SK-N-SH (cell line): ENCODE measurements around the gene SPIB. TPM values are rescaled to one million over a fixed set of nuclear protein-coding genes. Genes with fewer than 3 reads are reported as not detected.

Source experiments
- CTCF ChIA-PET: fragments of 300-600, 350-600 bp; formaldehyde crosslinking; extraction: SDS; loops from one replicate; lab custom pipeline; 2021; lab: Yijun Ruan, JAX
- POLR2A ChIA-PET: fragments of 350-600 bp; sonication (Branson Sonifier 250); formaldehyde crosslinking; extraction: SDS; loops from one replicate; lab custom pipeline; 2020; ENCODE audit warnings: antibody characterized with exemption, inconsistent platforms; lab: Yijun Ruan, JAX
- DNase-seq: peaks from one replicate; pipeline ENCODE4 v3.0.0; 2012
- H2AFZ ChIP-seq: fragments of 200-600 bp; sonication (generic); 2 replicates; pipeline ENCODE4 v1.8.1; 2016; ENCODE audit warnings: antibody characterized with exemption, mild to moderate bottlenecking, low read depth
- H3F3A ChIP-seq: fragments of 200-600 bp; sonication (generic); replicated peaks from 2 replicates; pipeline ENCODE3; 2016; ENCODE audit warnings: antibody characterized with exemption, mild to moderate bottlenecking; ENCODE audit not compliant: insufficient read depth
- H3K27ac ChIP-seq, 2 experiments: fragments of 200-500 bp in 1 of 2; fragments of 200-600 bp in 1 of 2; sonication (Bioruptor generic) in 1 of 2; sonication (generic), shearing (Covaris generic) in 1 of 2; 2 replicates each; pipeline versions ENCODE4 v1.5.1 to v1.6.1; 2014 to 2016; ENCODE audit warnings: low read depth in 2 of 2, inconsistent platforms in 1 of 2, low read length in 1 of 2, mild to moderate bottlenecking in 1 of 2, mixed read lengths in 1 of 2
- H3K27me3 ChIP-seq: fragments of 200-600 bp; sonication (generic), shearing (Covaris generic); 2 replicates; pipeline ENCODE4 v1.6.1; 2016; ENCODE audit warnings: mixed run types; ENCODE audit not compliant: insufficient read depth
- H3K36me3 ChIP-seq, 2 experiments: fragments of 200-500 bp in 1 of 2; fragments of 200-600 bp in 1 of 2; sonication (Bioruptor generic) in 1 of 2; sonication (generic) in 1 of 2; replicated peaks in 1 of 2; 2 replicates each; pipeline versions ENCODE3 to v1.5.1; 2014 to 2016; ENCODE audit warnings: low read length in 1 of 2, mild to moderate bottlenecking in 1 of 2; ENCODE audit not compliant: insufficient read depth in 2 of 2, control insufficient read depth in 1 of 2
- H3K4me1 ChIP-seq, 2 experiments: fragments of 200-500 bp in 1 of 2; fragments of 200-600 bp in 1 of 2; sonication (Bioruptor generic) in 1 of 2; sonication (generic), shearing (Covaris generic) in 1 of 2; 2 replicates each; pipeline versions ENCODE4 v1.5.1 to v1.6.1; 2014 to 2016; ENCODE audit warnings: low read depth in 1 of 2, low read length in 1 of 2, mixed run types in 1 of 2; ENCODE audit not compliant: insufficient read depth in 2 of 2, control insufficient read depth in 1 of 2
- H3K4me2 ChIP-seq: fragments of 200-600 bp; sonication (generic), shearing (Covaris generic); 2 replicates; pipeline ENCODE4 v1.6.1; 2017; ENCODE audit warnings: mixed run types
- H3K4me3 ChIP-seq, 2 experiments: fragments of 200-500 bp in 1 of 2; fragments of 200-600 bp in 1 of 2; sonication (Bioruptor generic) in 1 of 2; sonication (generic), shearing (Covaris generic) in 1 of 2; 2 replicates each; pipeline versions ENCODE4 v1.5.1 to v1.8.1; 2014 to 2016; ENCODE audit warnings: low read depth in 2 of 2, inconsistent platforms in 1 of 2, low read length in 1 of 2, mild to moderate bottlenecking in 1 of 2, mixed read lengths in 1 of 2, moderate library complexity in 1 of 2
- H3K79me2 ChIP-seq: fragments of 200-600 bp; sonication (generic); 2 replicates; pipeline ENCODE4 v1.8.1; 2017; ENCODE audit warnings: mild to moderate bottlenecking; ENCODE audit not compliant: insufficient read depth
- H3K9ac ChIP-seq: fragments of 200-600 bp; sonication (generic); 2 replicates; pipeline ENCODE4 v1.6.1; 2017; ENCODE audit warnings: mixed run types
- H3K9me2 ChIP-seq: fragments of 200-600 bp; sonication (generic); 2 replicates; pipeline ENCODE4 v1.6.1; 2017; ENCODE audit warnings: mixed run types
- H3K9me3 ChIP-seq: fragments of 200-600 bp; sonication (generic); 2 replicates; pipeline ENCODE4 v1.6.1; 2017; ENCODE audit warnings: mixed run types, mild to moderate bottlenecking, moderate library complexity
- H4K20me1 ChIP-seq: fragments of 200-600 bp; sonication (generic); 2 replicates; pipeline ENCODE4 v1.6.1; 2017; ENCODE audit warnings: mild to moderate bottlenecking, mixed run types; ENCODE audit not compliant: insufficient read depth
- CHD2 ChIP-seq: fragments of 150-350 bp; IDR thresholded peaks from 2 replicates; pipeline ENCODE4 v1.6.1; 2018; ENCODE audit warnings: low read length; ENCODE audit not compliant: partially characterized antibody
- EP300 ChIP-seq, 2 experiments: IDR thresholded peaks; 2 replicates each; pipeline versions ENCODE4 v1.4.0 to v1.6.1; 2012; ENCODE audit warnings: borderline replicate concordance in 1 of 2, low read depth in 1 of 2, low read length in 1 of 2
- EZH2phosphoT487 ChIP-seq: fragments of 200-600 bp; sonication (generic); IDR thresholded peaks from 2 replicates; pipeline ENCODE4 v1.6.1; 2017; ENCODE audit warnings: low read depth, mixed run types, mild to moderate bottlenecking, antibody characterized with exemption, moderate library complexity, borderline replicate concordance
- FOSL2 ChIP-seq: IDR thresholded peaks from 2 replicates; pipeline ENCODE4 v1.4.0; 2012; ENCODE audit warnings: low read depth, mild to moderate bottlenecking, moderate library complexity, borderline replicate concordance
- FOXJ3 ChIP-seq: sonication (generic); formaldehyde crosslinking; IDR thresholded peaks from 2 replicates; pipeline ENCODE4 v1.5.1; 2020; ENCODE audit warnings: mild to moderate bottlenecking, missing genetic modification reagents
- GABPA ChIP-seq: IDR thresholded peaks from 2 replicates; pipeline ENCODE4 v1.4.0; 2012; ENCODE audit warnings: low read depth, mild to moderate bottlenecking
- MEF2A ChIP-seq: IDR thresholded peaks from 2 replicates; pipeline ENCODE4 v1.4.0; 2012; ENCODE audit warnings: low read depth, borderline replicate concordance
- NFIC ChIP-seq: IDR thresholded peaks from 2 replicates; pipeline ENCODE4 v1.4.0; 2012; ENCODE audit warnings: borderline replicate concordance
- POLR2AphosphoS5 ChIP-seq: IDR thresholded peaks from 2 replicates; pipeline ENCODE4 v1.6.1; 2012; ENCODE audit warnings: low read depth, low read length
- RXRA ChIP-seq: IDR thresholded peaks from 2 replicates; pipeline ENCODE4 v1.4.0; 2012; ENCODE audit warnings: low read depth, mild to moderate bottlenecking, borderline replicate concordance
- SIN3A ChIP-seq: IDR thresholded peaks from 2 replicates; pipeline ENCODE4 v1.6.1; 2012; ENCODE audit warnings: low read depth, mild to moderate bottlenecking, low read length, moderate library complexity, borderline replicate concordance
- SMC3 ChIP-seq: IDR thresholded peaks from 2 replicates; pipeline ENCODE4 v1.6.1; 2012; ENCODE audit warnings: low read depth, low read length, improper control_type of control experiment
- TAF1 ChIP-seq: IDR thresholded peaks from 2 replicates; pipeline ENCODE4 v1.6.1; 2012; ENCODE audit warnings: low read depth, mild to moderate bottlenecking, low read length, moderate library complexity, borderline replicate concordance
- TEAD4 ChIP-seq: IDR thresholded peaks from 2 replicates; pipeline ENCODE4 v1.4.0; 2012; ENCODE audit warnings: mild to moderate bottlenecking, borderline replicate concordance; ENCODE audit not compliant: insufficient read depth
- YY1 ChIP-seq: IDR thresholded peaks from 2 replicates; pipeline ENCODE4 v1.4.0; 2012; ENCODE audit warnings: low read depth, mild to moderate bottlenecking
- WGBS: methylation state at CpG from one replicate; pipeline ENCODE4 v1.1.6; 2017; ENCODE audit warnings: low lambda C conversion rate; 5-methylcytosine and 5-hydroxymethylcytosine counted together
- polyA plus RNA-seq, 3 experiments: library from polyadenylated mRNA; depleted of rRNA; stranded (reverse); fragments of >200 nt; gene quantifications; 2 replicates each; pipeline ENCODE4 v1.2.3, GENCODE V29; 2012
- TF ChIP-seq, protein P1 (sequence below): IDR thresholded peaks from 2 replicates; pipeline ENCODE4; 2012
- TF ChIP-seq, protein P2 (sequence below): IDR thresholded peaks from 2 replicates; pipeline ENCODE4 v1.4.0; 2012; ENCODE audit warnings: low read depth, borderline replicate concordance
- TF ChIP-seq, protein P3 (sequence below): IDR thresholded peaks from 2 replicates; pipeline ENCODE4 v1.4.0; 2012; ENCODE audit warnings: low read depth

The SPIB gene
- polyA plus RNA-seq, 1 of the 3 experiments (the other 2 are of a cell fraction) = not detected

DNA sequence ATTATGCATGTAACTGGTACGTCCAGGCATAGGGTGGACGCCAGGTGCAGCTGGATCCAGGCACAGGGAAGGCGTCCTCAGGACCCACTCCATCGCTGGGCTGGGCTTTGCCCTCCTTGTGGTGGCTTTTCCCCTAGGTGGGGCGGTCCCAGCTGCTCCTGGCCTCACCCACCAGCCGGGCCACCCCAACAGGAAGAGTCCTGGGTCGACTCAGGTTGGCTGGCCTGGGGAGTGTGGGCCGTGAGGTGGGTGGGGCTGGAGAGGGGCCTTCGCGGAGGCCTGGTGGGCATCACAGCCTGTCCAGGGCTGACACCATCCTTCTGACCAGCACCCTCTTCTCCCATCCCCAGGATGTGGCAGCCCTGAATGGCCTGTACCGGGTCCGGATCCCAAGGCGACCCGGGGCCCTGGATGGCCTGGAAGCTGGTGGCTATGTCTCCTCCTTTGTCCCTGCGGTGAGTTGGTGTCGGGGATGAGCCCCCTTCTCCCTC lies 61.1 kb downstream of the SPIB start:
- no peak overlapping the region for H3K27ac ChIP-seq
- no peaks in the 10 kb centered on the region for H3K27me3 ChIP-seq
- H3K79me2 ChIP-seq = peaks cover 16% of the 10 kb centered on the region
- TF ChIP-seq TEAD4 (no peak), FOSL2 (no peak), FOXJ3 (CRISPR knock-in tag) (no peak), RXRA (no peak), SIN3A (no peak)
- TF ChIP-seq, all 33 proteins: peak for 0
- H2AFZ ChIP-seq = no peak overlapping the region
- H3K4me3 ChIP-seq = no peak overlapping the region
- ChIA-PET CTCF (interaction anchor here (0.6 to 2.0 kb wide), 7 partner anchors 10 to 123 kb away, joined by 3 to 12 read pairs (median 3); no protein-coding TSS in a partner anchor), POLR2A (no interaction called here)
- H3K4me1 ChIP-seq = peaks cover 6 to 9% of the 10 kb centered on the region in 2 experiments; a peak in 2 of 4 replicates
- H3K4me2 ChIP-seq = no peak overlapping the region
- no peaks in the 10 kb centered on the region for H3F3A ChIP-seq
- no peak for DNase-seq
- H3K9me3 ChIP-seq = no peaks in the 10 kb centered on the region
- 90% methylated on average over 4 of the region's 16 CpGs for WGBS
- no peak overlapping the region for H3K9ac ChIP-seq
- H3K36me3 ChIP-seq = peaks cover 10 to 33% of the 10 kb centered on the region in 2 experiments
- H3K9me2 ChIP-seq = no peaks in the 10 kb centered on the region
- no peaks in the 10 kb centered on the region for H4K20me1 ChIP-seq

DNA sequence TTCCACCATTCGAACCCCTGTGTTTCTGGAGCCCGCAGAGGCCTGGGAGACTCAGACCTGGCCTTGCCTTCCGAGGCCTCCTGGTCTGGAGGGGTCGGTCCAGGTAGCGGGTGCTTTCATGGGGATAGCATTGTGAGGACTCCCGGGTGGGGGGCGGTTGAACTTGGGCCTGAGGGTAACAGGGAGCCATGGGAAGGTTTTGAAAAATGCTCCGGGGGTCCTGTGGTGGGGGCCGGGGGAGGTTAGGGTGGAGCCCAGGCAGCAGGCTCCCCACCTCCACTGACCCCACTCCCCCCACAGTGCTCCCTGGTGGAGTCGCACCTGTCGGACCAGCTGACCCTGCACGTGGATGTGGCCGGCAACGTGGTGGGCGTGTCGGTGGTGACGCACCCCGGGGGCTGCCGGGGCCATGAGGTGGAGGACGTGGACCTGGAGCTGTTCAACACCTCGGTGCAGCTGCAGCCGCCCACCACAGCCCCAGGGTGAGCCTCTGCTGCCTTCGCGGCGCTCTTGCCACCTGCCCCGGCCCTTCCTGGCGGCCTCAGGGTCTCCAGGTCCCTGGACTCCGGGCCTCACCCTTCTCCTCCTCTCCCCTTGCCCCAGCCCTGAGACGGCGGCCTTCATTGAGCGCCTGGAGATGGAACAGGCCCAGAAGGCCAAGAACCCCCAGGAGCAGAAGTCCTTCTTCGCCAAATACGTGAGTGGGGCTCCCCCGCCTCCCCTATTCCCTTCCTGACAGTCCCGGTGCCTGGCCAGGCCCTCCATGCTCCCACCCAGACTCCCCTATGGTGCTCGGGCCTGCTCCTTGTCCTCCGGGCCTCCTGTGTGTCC lies 61.8 kb downstream of the SPIB start:
- Histone ChIP-seq H3K27ac (no peak overlapping the region), H4K20me1 (no peaks in the 10 kb centered on the region), H2AFZ (no peak overlapping the region)
- TF ChIP-seq YY1 (no peak), TAF1 (no peak), SIN3A (no peak), NFIC (no peak), FOXJ3 (CRISPR knock-in tag) (no peak), GABPA (no peak), MEF2A (no peak), RXRA (no peak), SMC3 (no peak), EP300 (IDR thresholded peaks at IDR 0.05; ENCODE audit: borderline replicate concordance in 1 of 2, low read depth in 1 of 2, low read length in 1 of 2) (no peak), POLR2AphosphoS5 (no peak), EZH2phosphoT487 (no peak), CHD2 (no peak)
- TF ChIP-seq, protein P1, sequence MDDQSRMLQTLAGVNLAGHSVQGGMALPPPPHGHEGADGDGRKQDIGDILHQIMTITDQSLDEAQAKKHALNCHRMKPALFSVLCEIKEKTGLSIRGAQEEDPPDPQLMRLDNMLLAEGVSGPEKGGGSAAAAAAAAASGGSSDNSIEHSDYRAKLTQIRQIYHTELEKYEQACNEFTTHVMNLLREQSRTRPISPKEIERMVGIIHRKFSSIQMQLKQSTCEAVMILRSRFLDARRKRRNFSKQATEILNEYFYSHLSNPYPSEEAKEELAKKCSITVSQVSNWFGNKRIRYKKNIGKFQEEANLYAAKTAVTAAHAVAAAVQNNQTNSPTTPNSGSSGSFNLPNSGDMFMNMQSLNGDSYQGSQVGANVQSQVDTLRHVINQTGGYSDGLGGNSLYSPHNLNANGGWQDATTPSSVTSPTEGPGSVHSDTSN = no peak
- TF ChIP-seq, protein P2, sequence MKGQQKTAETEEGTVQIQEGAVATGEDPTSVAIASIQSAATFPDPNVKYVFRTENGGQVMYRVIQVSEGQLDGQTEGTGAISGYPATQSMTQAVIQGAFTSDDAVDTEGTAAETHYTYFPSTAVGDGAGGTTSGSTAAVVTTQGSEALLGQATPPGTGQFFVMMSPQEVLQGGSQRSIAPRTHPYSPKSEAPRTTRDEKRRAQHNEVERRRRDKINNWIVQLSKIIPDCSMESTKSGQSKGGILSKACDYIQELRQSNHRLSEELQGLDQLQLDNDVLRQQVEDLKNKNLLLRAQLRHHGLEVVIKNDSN = no peak
- TF ChIP-seq, protein P3, sequence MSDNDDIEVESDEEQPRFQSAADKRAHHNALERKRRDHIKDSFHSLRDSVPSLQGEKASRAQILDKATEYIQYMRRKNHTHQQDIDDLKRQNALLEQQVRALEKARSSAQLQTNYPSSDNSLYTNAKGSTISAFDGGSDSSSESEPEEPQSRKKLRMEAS = no peak
- TF ChIP-seq, all 33 proteins: peak for 0
- Histone ChIP-seq H3K9me2 (no peaks in the 10 kb centered on the region), H3K4me2 (no peak overlapping the region), H3K4me3 (no peak overlapping the region), H3K27me3 (no peaks in the 10 kb centered on the region), H3K9me3 (no peaks in the 10 kb centered on the region), H3K9ac (no peak overlapping the region), H3K79me2 (peaks cover 16% of the 10 kb centered on the region), H3K36me3 (peaks cover 10 to 33% of the 10 kb centered on the region in 2 experiments), H3K4me1 (peaks cover 6 to 9% of the 10 kb centered on the region in 2 experiments; a peak in 2 of 4 replicates), H3F3A (no peaks in the 10 kb centered on the region)
- 87% methylated on average over 27 of the region's 37 CpGs for WGBS
- no peak for DNase-seq
- CTCF ChIA-PET = interaction anchor here (1.0 to 1.9 kb wide), 2 partner anchors 20 to 123 kb away, joined by 4 read pairs; no protein-coding TSS in a partner anchor
- POLR2A ChIA-PET = no interaction called here
